Measurements from ENCODE around the gene UNC5C.

The UNC5C gene

GRCh38 chr4:95536650-95537049 lies 12.1 kb downstream of the UNC5C start:
- Histone ChIP-seq H3K4me1 (ENCODE audit: low read depth, poor library complexity, severe bottlenecking) (peaks cover 52% of the 10 kb centered on the region), H4K20me1 (ENCODE audit: insufficient read depth) (no peaks in the 10 kb centered on the region), H3K79me2 (ENCODE audit: insufficient read depth, low read depth) (no peaks in the 10 kb centered on the region), H3K4me3 (IDR thresholded peaks at IDR 0.05; ENCODE audit: insufficient read depth, low read depth, low read length) (no peak overlapping the region), H3K27me3 (ENCODE audit: insufficient read depth, low read depth) (no peaks in the 10 kb centered on the region), H3K4me2 (no peak overlapping the region), H2AFZ (ENCODE audit: low read depth) (no peak overlapping the region), H3K9ac (no peak overlapping the region), H3K27ac (no peak overlapping the region), H3K36me3 (ENCODE audit: insufficient read depth) (no peaks in the 10 kb centered on the region)
- no peak for TF ChIP-seq CTCF (conservative IDR thresholded peaks at IDR 0.05; ENCODE audit: low read depth, low read length)

GRCh38 chr4:95535180-95535579 lies 13.6 kb downstream of the UNC5C start:
- H3K4me3 ChIP-seq (IDR thresholded peaks at IDR 0.05; ENCODE audit: insufficient read depth, low read depth, low read length): no peak overlapping the region
- no peak overlapping the region for H3K4me2 ChIP-seq
- no peaks in the 10 kb centered on the region for H3K27me3 ChIP-seq (ENCODE audit: insufficient read depth, low read depth)
- no peaks in the 10 kb centered on the region for H3K79me2 ChIP-seq (ENCODE audit: insufficient read depth, low read depth)
- H4K20me1 ChIP-seq (ENCODE audit: insufficient read depth): no peaks in the 10 kb centered on the region
- H3K4me1 ChIP-seq (ENCODE audit: low read depth, poor library complexity, severe bottlenecking): peaks cover 52% of the 10 kb centered on the region
- no peaks in the 10 kb centered on the region for H3K36me3 ChIP-seq (ENCODE audit: insufficient read depth)
- H2AFZ ChIP-seq (ENCODE audit: low read depth): no peak overlapping the region
- H3K27ac ChIP-seq: no peak overlapping the region
- no peak for TF ChIP-seq CTCF (conservative IDR thresholded peaks at IDR 0.05; ENCODE audit: low read depth, low read length)
- no peak overlapping the region for H3K9ac ChIP-seq

- no peak for TF ChIP-seq CTCF (conservative IDR thresholded peaks at IDR 0.05; ENCODE audit: low read depth, low read length)
These were observed 14.7 kb downstream of the UNC5C start for GRCh38 chr4:95534032-95534431.

GRCh38 chr4:95533254-95533653 lies 15.5 kb downstream of the UNC5C start:
- H3K9ac ChIP-seq: no peak overlapping the region
- peaks cover 50% of the 10 kb centered on the region for H3K4me1 ChIP-seq (ENCODE audit: low read depth, poor library complexity, severe bottlenecking)
- no peak for TF ChIP-seq CTCF (conservative IDR thresholded peaks at IDR 0.05; ENCODE audit: low read depth, low read length)
- H3K79me2 ChIP-seq (ENCODE audit: insufficient read depth, low read depth): no peaks in the 10 kb centered on the region
- no peak overlapping the region for H2AFZ ChIP-seq (ENCODE audit: low read depth)
- no peaks in the 10 kb centered on the region for H4K20me1 ChIP-seq (ENCODE audit: insufficient read depth)
- no peaks in the 10 kb centered on the region for H3K27me3 ChIP-seq (ENCODE audit: insufficient read depth, low read depth)
- H3K27ac ChIP-seq: no peak overlapping the region
- no peak overlapping the region for H3K4me2 ChIP-seq
- no peak overlapping the region for H3K4me3 ChIP-seq (IDR thresholded peaks at IDR 0.05; ENCODE audit: insufficient read depth, low read depth, low read length)
- no peaks in the 10 kb centered on the region for H3K36me3 ChIP-seq (ENCODE audit: insufficient read depth)

More at GRCh38 chr4:95534032-95534431, 14.7 kb downstream of the UNC5C start:
- H3K4me2 ChIP-seq: no peak overlapping the region
- H3K36me3 ChIP-seq (ENCODE audit: insufficient read depth): no peaks in the 10 kb centered on the region
- no peaks in the 10 kb centered on the region for H3K79me2 ChIP-seq (ENCODE audit: insufficient read depth, low read depth)
- H3K27me3 ChIP-seq (ENCODE audit: insufficient read depth, low read depth): no peaks in the 10 kb centered on the region
- H3K4me3 ChIP-seq (IDR thresholded peaks at IDR 0.05; ENCODE audit: insufficient read depth, low read depth, low read length): no peak overlapping the region
- H3K4me1 ChIP-seq (ENCODE audit: low read depth, poor library complexity, severe bottlenecking): peaks cover 48% of the 10 kb centered on the region
- no peak overlapping the region for H3K27ac ChIP-seq
- no peaks in the 10 kb centered on the region for H4K20me1 ChIP-seq (ENCODE audit: insufficient read depth)
- no peak overlapping the region for H2AFZ ChIP-seq (ENCODE audit: low read depth)
- no peak overlapping the region for H3K9ac ChIP-seq
